GM21515 (cell line): ENCODE measurements around the gene TRIM4.
"Not testable (repeated sequence)": the region's sequence is repeated elsewhere in the genome, so short reads cannot be mapped to it uniquely, and the experiment has no call there.

Source experiments
- ATAC-seq: cut with Tn5 transposase; IDR thresholded peaks from one replicate; pipeline ENCODE4 v1.9.1; 2021; ENCODE audit not compliant: unreplicated experiment

TRIM4 gene, protein sequence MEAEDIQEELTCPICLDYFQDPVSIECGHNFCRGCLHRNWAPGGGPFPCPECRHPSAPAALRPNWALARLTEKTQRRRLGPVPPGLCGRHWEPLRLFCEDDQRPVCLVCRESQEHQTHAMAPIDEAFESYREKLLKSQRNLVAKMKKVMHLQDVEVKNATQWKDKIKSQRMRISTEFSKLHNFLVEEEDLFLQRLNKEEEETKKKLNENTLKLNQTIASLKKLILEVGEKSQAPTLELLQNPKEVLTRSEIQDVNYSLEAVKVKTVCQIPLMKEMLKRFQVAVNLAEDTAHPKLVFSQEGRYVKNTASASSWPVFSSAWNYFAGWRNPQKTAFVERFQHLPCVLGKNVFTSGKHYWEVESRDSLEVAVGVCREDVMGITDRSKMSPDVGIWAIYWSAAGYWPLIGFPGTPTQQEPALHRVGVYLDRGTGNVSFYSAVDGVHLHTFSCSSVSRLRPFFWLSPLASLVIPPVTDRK

DNA sequence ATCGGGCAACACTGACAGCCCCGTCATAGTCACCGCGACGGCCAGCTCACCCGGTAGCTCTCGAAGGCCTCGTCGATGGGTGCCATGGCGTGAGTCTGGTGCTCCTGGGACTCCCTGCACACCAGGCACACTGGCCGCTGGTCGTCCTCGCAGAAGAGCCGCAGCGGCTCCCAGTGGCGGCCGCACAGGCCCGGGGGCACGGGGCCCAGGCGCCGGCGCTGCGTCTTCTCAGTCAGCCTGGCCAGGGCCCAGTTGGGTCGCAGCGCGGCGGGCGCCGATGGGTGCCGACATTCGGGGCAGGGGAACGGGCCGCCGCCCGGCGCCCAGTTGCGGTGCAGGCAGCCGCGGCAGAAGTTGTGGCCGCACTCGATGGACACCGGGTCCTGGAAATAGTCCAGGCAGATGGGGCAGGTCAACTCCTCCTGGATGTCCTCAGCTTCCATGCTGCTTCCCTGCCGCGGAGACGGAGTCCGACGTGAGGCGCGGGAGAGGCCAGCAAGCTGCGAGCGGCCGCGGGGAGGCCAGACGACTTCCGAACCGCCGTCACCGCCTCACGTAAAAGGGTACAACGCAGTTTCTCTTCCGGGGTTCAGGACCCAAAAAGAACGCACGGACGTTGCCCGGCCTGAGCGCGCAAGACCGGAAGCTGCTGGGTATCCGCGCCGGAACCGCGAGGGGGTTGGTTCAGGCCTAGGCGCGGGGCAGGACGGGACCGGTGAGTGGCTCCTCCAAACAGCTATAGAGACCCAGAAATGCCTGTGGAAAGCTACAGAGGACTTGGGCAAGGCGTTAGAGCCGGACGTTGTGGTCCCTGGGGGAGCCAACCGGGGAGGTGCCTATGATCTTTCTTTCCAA, at the start of gene TRIM4:
Gene TRIM4 (minus strand): TSS at position 572 of the 855 bp plus-strand sequence. CDS start 129 bp downstream, at position 443.
- peak; percentile 93 for ATAC-seq

DNA sequence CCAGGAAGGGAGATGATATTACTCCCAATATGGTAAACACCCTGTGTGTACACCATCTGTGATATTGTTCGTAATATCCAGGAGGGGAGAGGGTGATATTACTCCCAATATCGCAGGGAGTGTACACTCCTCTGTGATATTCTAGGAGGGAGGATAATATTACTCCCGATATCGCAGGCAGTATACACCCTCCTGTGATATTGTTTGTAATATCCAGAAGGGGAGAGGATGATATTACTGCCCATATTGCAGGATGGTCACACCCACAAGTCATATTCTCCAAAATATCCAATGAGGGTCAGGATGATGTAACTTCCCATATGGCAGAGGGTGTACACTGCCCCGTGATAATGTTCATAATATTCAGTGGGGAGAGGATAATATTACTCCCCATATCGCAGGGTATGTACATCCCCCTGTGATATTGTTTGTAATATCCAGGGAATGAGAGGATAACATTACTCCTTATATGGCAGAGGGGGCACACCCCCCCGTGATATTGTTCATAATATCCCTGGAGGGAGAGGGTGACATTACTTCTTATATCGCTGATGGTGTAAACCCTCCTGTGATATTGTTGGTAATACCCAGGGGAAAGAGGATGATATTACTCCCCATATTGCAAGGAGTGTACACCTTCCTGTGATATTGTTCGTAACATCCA, 39.4 kb upstream of the TRIM4 start:
- ATAC-seq, result no peak

DNA sequence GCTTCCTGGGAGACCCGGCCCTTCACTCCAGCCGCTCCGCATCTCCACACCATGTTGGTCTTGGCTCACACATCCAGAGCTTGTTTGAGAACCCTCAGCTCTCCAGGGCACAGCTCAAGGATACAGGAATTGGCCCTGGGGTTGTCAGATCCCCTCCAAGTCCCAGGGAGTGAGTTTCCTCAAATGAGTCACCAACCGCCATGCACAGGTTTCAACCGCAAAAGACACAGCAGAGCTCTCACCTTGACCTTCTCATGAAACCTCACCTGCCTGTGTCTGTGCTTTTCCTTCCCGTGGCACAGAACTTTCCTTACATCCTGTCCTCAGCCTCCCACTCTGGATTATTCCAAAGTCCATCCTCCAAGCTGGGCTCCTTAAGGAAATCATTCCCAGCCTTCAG, 35.9 kb upstream of the TRIM4 start:
- ATAC-seq, result no peak

DNA sequence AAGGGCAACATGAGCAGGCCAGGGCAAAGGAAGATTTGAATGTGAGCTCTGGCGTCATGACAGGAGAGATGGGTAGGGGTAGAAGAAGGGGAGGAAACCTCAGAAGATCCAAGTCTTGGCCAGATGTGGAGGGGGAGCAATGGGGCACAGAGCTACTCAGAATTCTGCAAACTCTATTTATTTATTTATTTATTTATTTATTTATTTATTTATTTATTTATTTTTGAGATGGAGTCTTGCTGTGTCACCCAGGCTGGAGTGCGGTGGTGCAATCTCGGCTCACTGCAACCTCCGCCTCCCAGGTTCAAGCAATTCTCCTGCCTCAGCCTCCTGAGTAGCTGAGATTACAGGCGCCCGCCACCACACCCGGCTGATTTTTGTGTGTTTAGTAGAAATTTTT, 35.3 kb upstream of the TRIM4 start:
- not testable (repeated sequence) for ATAC-seq

DNA sequence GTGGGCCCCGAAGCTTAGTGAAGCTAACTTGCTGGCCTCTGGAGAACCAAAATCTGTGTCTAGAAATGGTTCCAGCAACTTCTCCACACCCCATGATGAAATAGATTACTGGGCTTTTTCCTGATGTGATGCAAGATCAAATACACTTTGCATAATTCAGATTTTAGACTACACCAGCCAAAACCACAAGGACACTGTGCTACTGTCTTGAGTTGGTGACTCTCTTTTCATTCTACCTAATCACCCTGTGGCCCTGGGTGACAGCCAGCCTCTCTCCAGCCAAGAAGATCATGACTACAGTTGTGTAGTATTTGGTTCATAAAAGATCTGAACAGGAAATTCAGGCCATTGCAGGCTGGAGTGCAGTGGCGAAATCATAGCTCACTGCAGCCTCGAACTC, 34.3 kb upstream of the TRIM4 start:
- ATAC-seq, result no peak

DNA sequence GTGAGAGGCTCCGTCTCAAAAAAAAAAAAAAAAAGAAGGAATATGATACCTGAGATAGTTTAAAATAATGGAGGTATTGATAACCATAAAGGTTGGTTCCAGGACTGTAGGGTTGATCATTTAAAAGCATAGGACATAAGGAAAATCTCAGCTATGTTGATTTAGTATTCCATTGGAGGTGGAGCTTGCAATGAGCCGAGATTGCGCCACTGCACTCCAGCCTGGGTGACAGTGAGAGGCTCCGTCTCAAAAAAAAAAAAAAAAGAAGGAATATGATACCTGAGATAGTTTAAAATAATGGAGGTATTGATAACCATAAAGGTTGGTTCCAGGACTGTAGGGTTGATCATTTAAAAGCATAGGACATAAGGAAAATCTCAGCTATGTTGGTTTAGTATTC, 33.3 kb upstream of the TRIM4 start:
- ATAC-seq, result not testable (repeated sequence)

DNA sequence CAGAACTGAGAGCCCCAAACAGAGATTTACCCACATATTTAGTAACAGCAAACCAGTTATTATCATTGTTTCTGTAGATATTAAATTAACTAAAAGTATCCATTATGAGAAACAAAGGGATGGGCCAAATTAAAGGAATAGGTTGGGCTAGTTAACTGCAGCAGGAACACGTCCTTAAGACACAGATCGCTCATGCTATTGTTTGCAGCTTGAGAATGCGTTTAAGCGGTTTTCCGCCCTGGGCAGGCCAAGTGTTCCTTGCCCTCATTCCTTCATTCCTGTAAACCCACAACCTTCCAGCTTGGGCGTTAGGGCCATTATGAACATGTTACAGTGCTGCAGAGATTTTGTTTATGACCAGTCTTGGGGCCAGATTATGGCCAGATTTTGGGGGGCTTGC, 31.5 kb upstream of the TRIM4 start:
- ATAC-seq, result not testable (repeated sequence)

DNA sequence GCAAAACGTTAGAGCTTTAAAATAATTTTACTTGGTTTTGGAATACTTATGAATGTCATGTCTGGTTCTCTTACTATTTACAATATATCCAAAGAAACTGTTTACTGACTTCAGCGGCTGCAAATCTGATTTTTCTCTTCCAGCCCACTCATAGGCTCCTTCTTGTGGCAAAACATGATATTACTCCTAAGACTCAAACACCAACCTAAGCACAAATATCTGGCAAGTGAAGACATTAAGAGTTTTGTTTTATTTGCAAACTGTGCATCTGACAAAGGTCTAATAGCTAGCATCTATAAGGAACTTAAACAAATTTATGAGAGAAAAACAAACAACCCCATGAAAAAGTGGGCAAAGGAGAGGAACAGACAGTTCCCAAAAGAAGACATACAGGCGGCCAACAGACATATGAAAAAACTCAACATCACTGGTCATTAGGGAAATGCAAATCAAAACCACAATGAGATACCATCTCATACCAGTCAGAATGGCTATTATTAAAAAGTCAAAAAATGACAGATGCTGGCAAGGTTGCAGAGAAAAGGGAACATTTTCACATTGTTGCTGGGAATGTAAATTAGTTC, 30.4 kb upstream of the TRIM4 start:
- ATAC-seq, result no peak

DNA sequence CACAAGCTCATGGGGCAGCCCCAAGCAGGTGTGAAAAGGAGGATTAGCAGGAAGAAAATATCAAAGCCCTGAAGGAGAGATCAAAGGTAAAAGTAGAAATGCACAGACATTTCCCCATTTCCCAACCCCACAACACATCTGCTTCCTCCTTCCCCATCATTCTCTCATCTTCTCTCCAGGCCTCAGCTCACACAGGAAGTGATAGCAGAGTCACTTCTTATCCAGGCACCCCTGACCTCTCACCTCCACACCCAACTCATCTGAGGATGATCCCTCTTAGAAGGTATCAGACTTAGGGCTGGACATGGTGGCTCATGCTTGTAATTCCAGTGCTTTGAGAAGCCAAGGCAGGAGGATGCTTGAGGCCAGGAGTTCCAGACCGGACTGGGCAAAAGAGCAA, 28.3 kb upstream of the TRIM4 start:
- ATAC-seq, result no peak

DNA sequence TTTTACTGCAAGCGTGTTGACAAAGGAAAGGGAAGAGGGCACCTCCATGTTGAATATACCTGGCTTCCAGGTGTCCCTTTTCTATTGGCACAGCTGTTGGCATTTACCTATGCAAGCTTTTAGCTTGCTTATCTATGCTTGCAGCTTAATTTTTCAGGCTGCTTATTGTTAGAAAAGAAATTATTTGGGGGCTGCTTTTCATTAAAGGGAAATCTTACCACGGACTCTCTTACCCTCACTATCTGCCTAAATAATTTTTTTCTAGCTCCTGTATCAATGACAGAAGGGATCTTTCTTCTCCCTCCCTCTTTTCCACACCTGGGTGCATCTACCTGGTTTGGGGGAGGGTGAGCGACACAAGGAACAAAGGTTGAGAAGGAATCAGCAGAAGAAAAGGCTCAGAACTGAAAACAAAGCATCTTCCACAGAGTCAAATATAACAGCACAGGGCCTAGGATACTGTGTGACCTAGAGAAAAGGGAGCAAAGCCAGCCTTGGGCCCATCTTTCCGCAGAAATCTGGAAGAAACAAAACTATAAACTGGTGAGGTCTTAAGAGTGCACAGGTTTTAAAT, 25.3 kb upstream of the TRIM4 start:
- ATAC-seq, result no peak

DNA sequence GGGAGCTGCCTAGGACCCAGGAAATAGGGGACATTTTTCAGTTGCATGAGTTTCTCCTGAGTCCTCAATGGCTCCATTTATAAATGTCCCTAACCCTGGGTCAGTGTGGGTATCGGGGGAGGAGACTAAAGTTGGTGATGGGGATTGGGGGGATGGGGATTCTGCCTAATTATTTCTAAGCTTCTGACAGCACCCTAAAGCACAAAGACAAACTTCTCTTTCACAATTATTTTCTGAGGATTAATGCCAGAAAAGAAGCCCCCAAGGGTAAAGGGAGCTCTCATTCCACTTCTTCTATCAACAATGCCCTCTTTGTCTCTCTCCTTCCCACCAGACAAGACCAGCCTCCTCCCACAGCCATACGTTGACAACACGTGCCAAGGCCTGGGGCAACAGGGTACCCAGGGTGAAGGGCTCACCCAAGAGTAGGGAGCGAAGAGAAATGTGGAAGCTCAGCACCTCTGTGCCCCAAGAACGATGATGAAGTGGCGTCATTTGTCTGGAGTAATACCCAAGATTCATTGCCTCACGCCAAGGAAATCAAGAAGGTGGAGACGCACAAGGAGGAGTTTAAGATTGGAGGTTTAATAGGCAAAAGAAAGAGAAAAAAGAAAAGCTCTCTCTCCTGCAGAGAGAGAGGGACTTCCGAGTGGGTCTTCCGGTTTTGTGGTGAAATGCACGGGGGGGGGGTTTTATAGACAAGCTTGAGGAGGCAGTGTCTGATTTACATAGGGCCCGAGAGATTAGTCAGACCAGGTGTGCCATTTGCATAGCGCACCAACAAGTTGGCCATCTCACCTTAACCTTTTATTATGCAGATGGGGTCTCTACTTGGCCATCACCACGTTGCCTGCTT, 24.5 kb upstream of the TRIM4 start:
- no peak for ATAC-seq

DNA sequence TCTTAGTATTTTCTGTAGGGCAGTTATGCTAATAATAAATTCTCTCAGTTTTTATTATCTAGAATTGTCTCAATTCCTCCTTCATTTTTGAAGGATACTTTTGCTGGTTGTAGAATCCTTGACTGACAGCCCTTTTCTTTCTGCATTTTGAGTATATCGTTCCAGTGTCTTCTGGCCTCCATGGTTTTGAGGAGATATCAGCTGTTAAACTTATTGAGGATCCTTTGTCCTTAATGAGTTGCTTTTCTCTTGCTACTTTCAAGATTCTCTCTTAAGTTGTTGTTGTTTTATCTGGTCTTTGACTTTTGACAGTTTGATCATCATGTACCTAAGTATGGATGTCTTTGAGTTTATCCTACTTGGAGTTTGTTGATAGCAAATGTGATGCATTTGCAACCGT, 19.0 kb upstream of the TRIM4 start:
- no peak for ATAC-seq

DNA sequence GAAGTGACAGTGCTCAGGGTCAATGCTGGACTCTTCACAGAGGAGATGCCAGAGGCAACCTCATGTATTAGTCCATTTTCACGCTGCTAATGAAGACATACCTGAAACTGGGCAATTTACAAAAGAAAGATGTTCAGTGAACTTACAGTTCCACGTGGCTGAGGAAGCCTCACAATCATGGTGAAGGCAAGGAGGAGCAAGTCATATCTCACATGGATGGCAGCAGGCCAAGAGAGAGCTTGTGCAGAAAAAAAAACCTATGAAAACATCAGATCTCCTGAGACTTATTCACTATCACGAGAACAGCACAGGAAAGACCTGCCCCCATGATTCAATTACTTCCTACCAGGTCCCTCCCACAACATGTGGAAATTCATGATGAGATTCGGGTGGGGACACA, 15.7 kb upstream of the TRIM4 start:
- ATAC-seq, result not testable (repeated sequence)

DNA sequence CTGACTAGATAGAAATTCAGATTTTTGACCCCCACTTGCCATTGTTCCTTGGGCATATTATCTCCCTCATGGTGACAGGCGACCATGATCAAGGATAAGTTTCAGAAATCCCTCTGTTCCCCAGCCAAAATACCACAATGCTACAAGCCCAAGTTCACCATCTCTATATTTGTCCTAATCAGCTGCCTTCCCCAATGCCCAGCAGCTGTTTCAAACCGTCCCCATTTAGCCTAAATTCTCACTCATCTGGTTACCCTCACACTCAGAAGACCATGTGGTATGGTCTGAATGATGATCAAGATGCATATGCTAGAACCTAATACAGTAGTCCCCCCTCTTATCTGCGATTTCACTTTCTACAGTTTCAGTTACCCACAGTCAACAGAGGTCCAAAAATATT, 11.0 kb upstream of the TRIM4 start:
- no peak for ATAC-seq

DNA sequence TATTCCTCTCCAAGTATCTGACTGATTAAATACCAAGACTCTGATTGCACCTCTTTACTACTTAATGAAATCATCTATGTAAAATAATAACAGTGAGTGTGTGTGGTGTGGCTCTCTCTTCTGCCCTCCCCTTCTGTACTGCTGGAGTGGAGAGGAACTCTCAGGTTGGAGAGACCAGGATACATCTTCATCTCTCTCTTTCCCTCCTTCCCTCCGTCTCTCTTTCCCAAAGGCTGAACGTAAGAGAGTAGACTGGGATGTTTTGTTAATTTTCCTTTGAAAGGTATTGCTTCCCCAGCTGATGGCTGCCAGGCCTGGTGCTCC, 10.4 kb upstream of the TRIM4 start:
- ATAC-seq, result no peak

DNA sequence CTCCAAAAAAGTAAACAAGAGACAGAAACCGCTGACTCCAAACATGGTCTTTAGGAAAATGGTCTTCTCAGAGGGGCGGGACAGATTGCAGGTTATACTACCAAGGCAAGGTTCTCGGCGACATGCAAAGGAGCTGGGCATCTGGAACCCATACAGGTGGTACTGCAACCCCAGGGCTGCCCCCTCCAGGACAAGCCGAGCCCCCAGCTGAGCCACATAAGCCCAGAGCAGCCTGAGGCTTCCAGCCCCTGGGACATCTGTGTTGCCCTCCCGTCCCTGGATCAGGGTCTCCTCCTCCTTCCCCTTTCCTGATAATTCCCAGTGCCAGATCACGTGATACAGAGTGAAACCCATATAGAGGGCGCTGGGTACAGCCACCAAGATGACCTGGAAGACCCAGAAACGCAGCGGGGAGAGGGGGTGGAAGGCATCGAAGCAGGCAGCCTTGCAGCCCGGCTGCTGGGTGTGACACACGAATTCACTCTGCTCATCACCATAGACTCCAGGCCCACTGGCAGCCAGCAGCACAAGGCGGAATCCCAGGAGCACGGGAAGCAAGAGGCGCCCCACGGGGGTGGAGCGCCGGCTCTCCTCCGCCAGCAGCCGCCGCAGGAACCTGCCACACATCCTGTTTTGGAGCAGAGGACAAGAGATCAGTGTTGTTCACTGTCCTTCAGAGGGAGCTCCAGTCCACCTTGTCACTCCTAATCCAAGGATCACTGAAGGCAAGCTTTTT, 9.8 kb upstream of the TRIM4 start, which contains the start of gene GJC3:
Gene GJC3 (minus strand): TSS at position 627 of the 736 bp plus-strand sequence. CDS start 0 bp downstream, at position 627.
- ATAC-seq, result no peak

DNA sequence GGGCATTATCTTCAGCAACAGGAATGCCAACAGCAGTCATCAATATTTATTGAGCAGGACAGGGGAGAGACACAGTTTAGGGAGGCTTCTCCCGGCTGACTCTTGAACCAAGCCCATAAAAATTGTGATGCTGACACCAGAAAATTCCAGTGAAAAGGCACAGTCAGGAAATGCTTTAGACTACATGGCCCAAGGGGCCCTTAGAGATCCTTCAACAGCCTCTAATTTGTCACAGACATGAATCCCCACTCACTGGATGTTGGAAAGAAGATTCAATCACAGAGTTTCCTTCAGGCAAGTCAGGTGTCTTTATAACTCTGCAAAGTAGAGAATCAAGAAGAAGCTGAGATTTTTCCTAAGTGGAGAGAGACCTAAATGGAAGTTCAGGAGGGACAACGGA, 8.9 kb upstream of the TRIM4 start:
- ATAC-seq, result no peak

DNA sequence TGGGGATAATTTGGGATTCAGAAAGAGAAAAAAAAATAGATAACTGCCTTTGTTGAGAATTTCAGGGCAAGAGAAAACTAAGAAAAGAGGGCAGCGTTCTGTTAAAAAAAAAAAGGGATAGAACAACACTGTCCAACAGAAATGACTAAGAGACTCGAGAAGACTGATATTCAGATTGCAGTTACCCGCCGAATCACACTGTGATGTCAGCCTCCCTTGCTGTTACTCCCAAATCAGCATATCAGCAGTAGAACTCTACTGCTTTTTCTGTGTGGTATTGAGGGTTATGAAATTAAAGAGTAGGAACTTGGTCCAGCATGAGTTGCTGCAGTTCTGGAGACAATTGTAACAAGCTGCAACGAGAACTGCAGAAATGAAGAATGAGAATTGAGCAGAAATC, 8.2 kb upstream of the TRIM4 start:
- ATAC-seq, result no peak

DNA sequence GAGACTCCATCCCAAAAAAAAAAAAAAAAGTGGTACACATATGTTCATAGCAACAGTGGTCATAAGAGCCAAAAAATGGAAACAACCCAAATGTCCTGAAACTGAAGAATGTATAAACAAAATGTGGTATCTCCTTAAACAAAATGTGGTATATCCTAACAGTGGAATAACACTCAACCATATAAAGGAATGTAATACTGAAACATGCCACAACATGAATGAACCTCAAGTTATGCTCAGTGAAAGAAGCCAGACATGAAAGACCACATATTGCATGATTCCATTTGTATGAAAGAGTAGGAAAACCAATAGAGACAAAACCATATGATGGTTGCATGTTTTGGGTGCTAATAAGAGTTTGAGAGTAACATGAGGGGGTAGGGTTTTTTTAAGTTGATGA, 7.0 kb upstream of the TRIM4 start:
- ATAC-seq, result no peak
